SJCRH30 (cell line): Measurements from ENCODE around the gene PITX2. TPM values are rescaled to one million over a fixed set of nuclear protein-coding genes. Genes with fewer than 3 reads are reported as not detected.

ENCODE experiments used
- DNase-seq, 2 experiments: peaks; one replicate each; pipeline ENCODE4 v3.0.0-alpha.2; 2015 to 2020
- H3K27ac ChIP-seq: fragments of 250-450 bp; sonication (Bioruptor Pico); 2 replicates; pipeline ENCODE4 v1.5.1; 2020; ENCODE audit warnings: mild to moderate bottlenecking, moderate library complexity
- H3K27me3 ChIP-seq: fragments of 250-450 bp; sonication (Bioruptor Pico); 2 replicates; pipeline ENCODE4 v1.5.1; 2020; ENCODE audit warnings: mild to moderate bottlenecking, moderate library complexity
- H3K36me3 ChIP-seq: fragments of 250-450 bp; sonication (Bioruptor Pico); 2 replicates; pipeline ENCODE4 v1.5.1; 2020; ENCODE audit warnings: mild to moderate bottlenecking, moderate library complexity
- H3K4me1 ChIP-seq: fragments of 250-450 bp; sonication (Bioruptor Pico); 2 replicates; pipeline ENCODE4 v1.5.1; 2020; ENCODE audit warnings: mild to moderate bottlenecking, moderate library complexity
- H3K4me3 ChIP-seq: fragments of 250-450 bp; sonication (Bioruptor Pico); 2 replicates; pipeline ENCODE4 v1.5.1; 2020; ENCODE audit warnings: mild to moderate bottlenecking, moderate library complexity
- H3K9me3 ChIP-seq: fragments of 250-450 bp; sonication (Bioruptor Pico); replicated peaks from 2 replicates; pipeline ENCODE4 v1.5.1; 2020; ENCODE audit warnings: mild to moderate bottlenecking, moderate library complexity
- total RNA-seq: library from RNA; depleted of rRNA; stranded (reverse); fragments of >200 nt; shearing (Covaris generic); gene quantifications from 2 replicates; pipeline ENCODE4 v1.2.3, GENCODE V29; 2014

PITX2 gene
- total RNA-seq, 1 experiment from 2014 or later = 93.3 TPM

DNA sequence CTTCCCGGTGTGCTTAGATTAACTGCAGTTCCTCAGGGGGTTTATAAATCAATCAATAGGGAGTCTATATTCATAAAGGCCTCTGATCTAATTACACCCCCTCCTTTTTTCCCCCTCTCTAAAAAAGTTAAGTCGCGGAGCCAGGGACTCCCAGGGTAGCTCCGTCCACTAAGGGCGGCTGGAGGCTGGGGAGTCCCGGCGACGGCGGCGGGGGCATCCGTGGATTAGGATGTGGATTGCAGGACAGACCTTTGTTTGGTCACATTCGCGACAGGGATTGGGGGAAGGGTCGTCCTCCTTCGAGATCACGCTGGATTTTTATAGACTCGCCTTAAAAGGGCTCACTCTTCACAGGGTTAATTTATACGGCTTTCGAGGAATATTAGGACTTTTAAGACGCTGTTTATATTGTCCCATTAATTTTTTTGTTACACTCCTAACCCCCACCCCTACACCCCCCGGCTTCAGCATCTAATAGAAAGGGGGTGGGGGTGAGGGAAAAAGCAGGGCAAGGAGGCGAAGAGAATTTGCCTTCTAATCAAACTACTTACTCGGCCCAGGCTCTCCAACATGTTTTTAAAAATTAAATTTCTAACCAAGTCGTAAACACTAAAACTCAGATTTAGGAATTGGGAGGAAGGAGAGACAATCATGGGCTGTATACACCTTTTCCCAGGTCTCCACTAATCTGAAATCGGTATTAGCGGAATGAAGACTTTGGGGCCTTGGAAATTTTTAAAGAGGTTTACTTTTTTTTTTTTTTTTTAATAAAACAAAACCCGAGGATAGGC lies 8.5 kb downstream of the PITX2 start:
- H3K27me3 ChIP-seq = no peaks in the 10 kb centered on the region
- no peak for DNase-seq

GRCh38 chr4:110613745-110614144 lies 9.1 kb downstream of the PITX2 start:
- peaks cover 29% of the 10 kb centered on the region for H3K36me3 ChIP-seq
- DNase-seq = no peak
- H3K9me3 ChIP-seq = no peaks in the 10 kb centered on the region
- H3K27me3 ChIP-seq = no peaks in the 10 kb centered on the region
- H3K4me3 ChIP-seq = no peak overlapping the region
- no peak overlapping the region for H3K27ac ChIP-seq
- no peaks in the 10 kb centered on the region for H3K4me1 ChIP-seq

More for the DNA sequence above, 8.5 kb downstream of the PITX2 start:
- Histone ChIP-seq H3K27ac (no peak overlapping the region), H3K4me1 (no peaks in the 10 kb centered on the region), H3K4me3 (no peak overlapping the region), H3K36me3 (peaks cover 36% of the 10 kb centered on the region), H3K9me3 (no peaks in the 10 kb centered on the region)

DNA sequence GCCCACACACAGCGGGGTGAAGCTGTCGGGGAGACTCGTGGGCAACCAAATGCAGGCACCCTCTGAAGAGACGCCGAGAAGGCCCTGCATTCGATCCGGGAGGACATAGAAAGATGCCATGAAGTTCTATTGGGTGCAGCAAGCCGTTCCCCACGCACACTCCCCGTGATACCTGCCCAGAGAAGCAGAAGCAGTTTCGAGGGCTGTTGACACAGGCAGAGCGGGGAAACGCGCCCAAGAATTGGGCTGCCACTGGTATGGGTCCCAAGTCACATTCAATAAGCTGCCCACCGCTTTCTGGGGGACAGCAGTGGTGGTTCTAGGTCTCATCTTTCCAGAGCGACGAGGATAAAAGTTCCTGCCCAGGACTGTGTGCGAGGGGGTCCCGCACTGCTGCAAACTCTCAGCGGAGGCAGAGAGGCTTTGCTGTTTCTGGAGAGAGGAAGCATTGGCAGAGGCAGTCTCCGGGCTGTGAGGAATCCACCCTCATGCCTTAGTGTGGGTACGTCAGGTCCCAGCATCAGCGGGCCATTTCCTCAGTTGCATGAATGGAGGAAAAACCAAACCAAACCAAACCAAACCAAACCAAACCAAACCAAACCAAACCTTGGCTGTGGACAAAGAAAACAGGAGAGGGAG lies 10.1 kb downstream of the PITX2 start:
- H3K27ac ChIP-seq = no peak overlapping the region
- no peaks in the 10 kb centered on the region for H3K27me3 ChIP-seq
- DNase-seq = no peak
- no peak overlapping the region for H3K4me3 ChIP-seq
- peaks cover 20% of the 10 kb centered on the region for H3K36me3 ChIP-seq
- H3K4me1 ChIP-seq = no peaks in the 10 kb centered on the region
- no peaks in the 10 kb centered on the region for H3K9me3 ChIP-seq

GRCh38 chr4:110611968-110612447 lies 10.9 kb downstream of the PITX2 start:
- Histone ChIP-seq H3K4me3 (no peak overlapping the region), H3K9me3 (no peaks in the 10 kb centered on the region), H3K36me3 (peaks cover 12% of the 10 kb centered on the region), H3K27me3 (no peaks in the 10 kb centered on the region), H3K4me1 (no peaks in the 10 kb centered on the region), H3K27ac (no peak overlapping the region)
- DNase-seq = no peak

DNA sequence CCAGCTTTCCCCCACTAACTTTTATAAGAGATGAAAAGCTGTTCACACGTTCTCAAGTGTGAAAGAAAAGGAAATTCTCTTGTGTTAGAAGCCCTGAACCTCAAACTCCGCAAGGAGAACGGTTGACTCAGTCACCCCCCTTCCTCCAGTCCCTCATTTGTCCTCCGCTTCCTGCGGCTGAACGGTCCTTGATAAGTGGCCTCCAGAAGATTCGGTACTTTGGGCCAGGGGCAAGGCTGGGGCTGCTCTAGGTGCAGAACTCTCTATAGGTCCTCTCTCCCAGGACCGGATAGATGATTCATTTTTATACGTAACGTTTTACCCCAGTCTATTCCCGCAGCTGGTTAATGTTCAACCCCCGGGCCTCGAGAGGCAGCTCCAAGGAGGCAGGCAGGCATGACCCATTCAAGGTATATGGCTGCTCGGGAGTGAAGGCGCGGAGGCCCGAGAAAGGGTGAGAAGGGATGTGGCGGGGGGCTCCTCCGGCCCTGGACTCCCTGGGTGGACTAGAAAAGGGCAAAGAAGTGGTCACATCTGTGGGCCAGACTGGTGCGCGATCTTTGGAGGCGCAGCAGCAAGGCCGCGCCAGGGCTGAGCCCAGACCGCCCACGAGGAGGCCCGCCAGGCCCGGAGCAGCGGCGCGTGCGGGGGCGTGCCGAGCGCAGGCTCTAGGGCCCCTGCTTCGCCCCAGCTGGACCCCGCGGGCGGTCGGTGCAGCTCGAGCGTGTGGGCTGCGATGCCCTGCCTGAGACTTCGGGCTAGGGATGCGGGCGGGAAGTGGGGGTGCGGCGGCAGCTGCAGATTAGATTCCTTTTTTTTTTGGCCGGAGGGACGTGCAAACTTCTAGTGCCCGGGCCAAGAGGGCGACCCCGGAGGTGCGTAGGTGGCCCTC lies 11.7 kb downstream of the PITX2 start:
- DNase-seq = no peak
- no peaks in the 10 kb centered on the region for H3K4me1 ChIP-seq
- no peak overlapping the region for H3K4me3 ChIP-seq
- H3K9me3 ChIP-seq = no peaks in the 10 kb centered on the region
- peaks cover 4% of the 10 kb centered on the region for H3K36me3 ChIP-seq
- H3K27ac ChIP-seq = no peak overlapping the region
- H3K27me3 ChIP-seq = no peaks in the 10 kb centered on the region

GRCh38 chr4:110610620-110610939 lies 12.3 kb downstream of the PITX2 start:
- Histone ChIP-seq H3K27me3 (no peaks in the 10 kb centered on the region), H3K36me3 (no peaks in the 10 kb centered on the region), H3K9me3 (no peaks in the 10 kb centered on the region), H3K4me1 (no peaks in the 10 kb centered on the region), H3K27ac (no peak overlapping the region), H3K4me3 (no peak overlapping the region)
- no peak for DNase-seq

- Histone ChIP-seq H3K27ac (no peak overlapping the region), H3K27me3 (no peaks in the 10 kb centered on the region), H3K4me1 (no peaks in the 10 kb centered on the region; the same call in 1 of the 2 replicates), H3K36me3 (no peaks in the 10 kb centered on the region), H3K4me3 (no peak overlapping the region), H3K9me3 (no peaks in the 10 kb centered on the region)
- no peak for DNase-seq
These were observed 13.7 kb downstream of the PITX2 start for GRCh38 chr4:110609044-110609750.

DNA sequence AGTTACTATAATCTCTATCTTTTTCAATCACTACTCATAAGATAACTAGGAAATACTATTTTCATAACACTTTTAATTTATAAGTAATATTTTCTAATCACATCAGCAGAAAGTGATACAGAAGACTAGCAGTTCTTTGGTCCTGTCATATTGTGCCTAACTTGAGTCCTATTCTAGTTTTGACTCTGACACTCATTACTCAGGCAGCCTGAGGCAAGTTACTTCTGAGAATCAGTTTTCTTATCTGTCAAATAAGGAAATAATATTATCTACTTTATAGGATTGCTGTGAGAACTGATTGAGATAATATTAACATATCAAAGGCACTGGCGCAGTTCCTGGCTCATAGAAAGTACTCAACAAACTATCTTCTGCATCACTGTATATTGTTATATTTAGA lies 17.8 kb downstream of the PITX2 start:
- no peak overlapping the region for H3K4me3 ChIP-seq
- H3K27ac ChIP-seq = no peak overlapping the region
- H3K9me3 ChIP-seq = no peaks in the 10 kb centered on the region
- H3K4me1 ChIP-seq = peaks cover 19% of the 10 kb centered on the region
- no peaks in the 10 kb centered on the region for H3K36me3 ChIP-seq
- no peak for DNase-seq
- H3K27me3 ChIP-seq = no peaks in the 10 kb centered on the region

DNA sequence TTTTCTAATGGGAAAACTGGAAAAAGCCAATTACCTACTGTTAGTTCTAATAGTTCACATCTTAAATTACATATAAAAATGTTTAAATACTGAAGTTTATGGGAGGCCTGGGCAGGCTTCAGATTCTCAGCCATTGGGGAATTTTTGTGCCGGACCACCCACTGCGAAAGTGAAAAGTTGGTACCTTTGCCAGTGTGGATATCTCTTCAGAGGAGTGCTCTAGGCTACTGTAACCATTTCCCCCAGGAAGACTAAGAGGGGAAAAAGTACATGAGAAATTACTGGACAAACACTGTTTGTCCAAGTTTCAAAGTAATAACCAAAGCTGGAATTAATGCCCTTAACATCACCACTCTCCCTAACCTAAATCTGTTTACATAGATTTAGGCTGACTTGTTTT lies 20.8 kb downstream of the PITX2 start:
- H3K27ac ChIP-seq = peak overlapping the region; percentile 42
- peak; percentile 56 to 80 for DNase-seq
- no peaks in the 10 kb centered on the region; the same call in 1 of the 2 replicates for H3K9me3 ChIP-seq
- no peak overlapping the region for H3K4me3 ChIP-seq
- H3K27me3 ChIP-seq = no peaks in the 10 kb centered on the region
- peaks cover 19% of the 10 kb centered on the region for H3K4me1 ChIP-seq
- H3K36me3 ChIP-seq = no peaks in the 10 kb centered on the region

- H3K27ac ChIP-seq = no peak overlapping the region
- DNase-seq = no peak
- H3K36me3 ChIP-seq = no peaks in the 10 kb centered on the region
- H3K9me3 ChIP-seq = peaks cover 9% of the 10 kb centered on the region
- H3K4me3 ChIP-seq = no peak overlapping the region
- no peaks in the 10 kb centered on the region for H3K27me3 ChIP-seq
- H3K4me1 ChIP-seq = peaks cover 4% of the 10 kb centered on the region
These were observed 25.3 kb downstream of the PITX2 start for GRCh38 chr4:110597582-110597981.

- no peaks in the 10 kb centered on the region for H3K4me1 ChIP-seq
- no peaks in the 10 kb centered on the region for H3K27me3 ChIP-seq
- no peak for DNase-seq
- H3K36me3 ChIP-seq = no peaks in the 10 kb centered on the region
- H3K4me3 ChIP-seq = no peak overlapping the region
- H3K27ac ChIP-seq = no peak overlapping the region
- peaks cover 9% of the 10 kb centered on the region for H3K9me3 ChIP-seq
These were observed 26.4 kb downstream of the PITX2 start for GRCh38 chr4:110596431-110596830.

DNA sequence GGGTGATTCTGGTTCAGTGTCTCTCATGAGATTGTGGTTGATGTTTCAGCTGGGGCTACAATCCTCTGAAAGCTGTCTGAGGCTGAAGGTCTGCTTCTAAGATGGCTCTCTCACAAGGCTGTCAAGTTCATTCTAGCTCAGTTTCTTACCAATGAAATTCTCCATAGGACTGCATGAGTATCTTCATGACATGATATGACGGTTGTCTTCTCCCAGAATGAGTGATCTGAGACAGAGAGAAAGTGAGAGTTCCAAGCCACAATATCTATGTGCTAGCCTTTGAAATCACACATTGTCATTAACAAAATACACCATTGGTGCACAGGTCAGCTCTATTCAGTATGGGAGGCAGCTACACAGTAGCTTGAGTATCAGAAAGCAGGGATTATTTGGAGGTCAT lies 27.3 kb downstream of the PITX2 start:
- Histone ChIP-seq H3K9me3 (peaks cover 9% of the 10 kb centered on the region), H3K27ac (no peak overlapping the region), H3K4me3 (no peak overlapping the region), H3K4me1 (no peaks in the 10 kb centered on the region), H3K36me3 (no peaks in the 10 kb centered on the region), H3K27me3 (no peaks in the 10 kb centered on the region)
- no peak for DNase-seq

DNA sequence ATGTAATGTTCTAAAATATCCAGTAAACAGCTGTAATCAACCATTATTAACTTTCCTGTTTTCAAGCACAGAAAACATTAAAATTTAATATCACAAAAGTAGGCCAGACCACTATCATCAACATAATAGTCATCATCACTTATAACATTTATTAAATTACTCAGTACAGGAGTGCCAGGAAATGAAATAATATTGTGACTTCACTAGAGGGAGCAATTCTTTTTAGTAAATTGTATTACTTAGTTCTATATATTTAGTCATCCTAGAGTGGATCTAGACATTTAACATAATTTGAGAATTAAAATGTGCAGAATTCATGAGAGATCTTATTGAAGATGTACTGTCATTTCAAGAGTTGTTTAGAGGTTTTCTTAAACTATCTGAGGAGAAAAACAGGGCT lies 33.6 kb downstream of the PITX2 start:
- no peaks in the 10 kb centered on the region for H3K27me3 ChIP-seq
- no peak overlapping the region for H3K27ac ChIP-seq
- H3K9me3 ChIP-seq = peaks cover 2% of the 10 kb centered on the region; the same call in 1 of the 2 replicates
- no peaks in the 10 kb centered on the region for H3K36me3 ChIP-seq
- H3K4me1 ChIP-seq = 0 out of 2 replicates have a peak, but pooled peaks cover 3% of the 10 kb centered on the region
- DNase-seq = peak in 1 of 2 experiments; percentile 29
- no peak overlapping the region for H3K4me3 ChIP-seq

GRCh38 chr4:110587666-110588285 lies 35.1 kb downstream of the PITX2 start:
- Histone ChIP-seq H3K36me3 (no peaks in the 10 kb centered on the region), H3K27ac (no peak overlapping the region), H3K27me3 (no peaks in the 10 kb centered on the region), H3K9me3 (peaks cover 2% of the 10 kb centered on the region; the same call in 1 of the 2 replicates), H3K4me3 (no peak overlapping the region), H3K4me1 (0 out of 2 replicates have a peak, but pooled peaks cover 3% of the 10 kb centered on the region)
- no peak for DNase-seq
